ENCODE data around the gene LEFTY2. TPM values are rescaled to one million over a fixed set of nuclear protein-coding genes. Genes with fewer than 3 reads are reported as not detected.
"Not testable (repeated sequence)": the region's sequence is repeated elsewhere in the genome, so short reads cannot be mapped to it uniquely, and the experiment has no call there.

The LEFTY2 gene
- total RNA-seq, 1 experiment from 2014 or later, result not detected

GRCh38 chr1:225939097-225939938 lies 1.7 kb downstream of the LEFTY2 start:
- H3K27me3 ChIP-seq, DNase-seq, H3K4me3 ChIP-seq, H3K36me3 ChIP-seq, H3K9me3 ChIP-seq: not testable (repeated sequence)

GRCh38 chr1:225937048-225937968 lies 3.7 kb downstream of the LEFTY2 start:
- Histone ChIP-seq H3K27me3 (no peaks in the 10 kb centered on the region), H3K9me3 (no peaks in the 10 kb centered on the region), H3K36me3 (no peaks in the 10 kb centered on the region), H3K4me3 (no peak overlapping the region)
- DNase-seq, result no peak

- DNase-seq, result no peak
- no peak overlapping the region for H3K4me3 ChIP-seq
- no peaks in the 10 kb centered on the region for H3K27me3 ChIP-seq
- no peaks in the 10 kb centered on the region for H3K9me3 ChIP-seq
- H3K36me3 ChIP-seq, result no peaks in the 10 kb centered on the region
Observed at GRCh38 chr1:225936523-225936922, 4.5 kb downstream of the LEFTY2 start.

- not testable (repeated sequence) for H3K9me3 ChIP-seq, DNase-seq, H3K4me3 ChIP-seq, H3K36me3 ChIP-seq, H3K27me3 ChIP-seq
Observed at GRCh38 chr1:225936086-225936485, 4.9 kb downstream of the LEFTY2 start.

DNA sequence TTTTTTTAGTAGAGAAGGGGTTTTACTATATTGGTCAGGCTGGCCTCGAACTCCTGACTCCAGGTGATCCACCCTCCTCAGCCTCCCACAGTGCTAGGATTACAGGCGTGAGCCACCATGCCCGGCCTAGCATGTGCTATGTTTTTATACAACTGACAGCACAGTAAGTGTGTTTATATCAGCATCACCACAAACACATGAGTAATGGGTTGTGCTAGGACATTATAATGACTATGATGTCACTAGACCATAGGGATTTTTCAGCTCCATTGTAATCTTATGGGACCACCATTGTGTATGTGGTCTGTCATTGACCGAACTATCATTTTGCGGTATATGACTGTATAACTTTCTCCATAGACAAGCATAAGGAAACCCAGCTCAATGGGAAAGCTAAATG lies 6.3 kb downstream of the LEFTY2 start:
- H3K9me3 ChIP-seq, result no peaks in the 10 kb centered on the region
- no peaks in the 10 kb centered on the region for H3K36me3 ChIP-seq
- no peaks in the 10 kb centered on the region for H3K27me3 ChIP-seq
- H3K4me3 ChIP-seq, result no peak overlapping the region
- no peak for DNase-seq

- H3K27me3 ChIP-seq, result no peaks in the 10 kb centered on the region
- no peaks in the 10 kb centered on the region for H3K36me3 ChIP-seq
- no peak overlapping the region for H3K4me3 ChIP-seq
- no peaks in the 10 kb centered on the region for H3K9me3 ChIP-seq
- DNase-seq, result peak; percentile 52
Observed at GRCh38 chr1:225933072-225933471, 7.9 kb downstream of the LEFTY2 start.

- DNase-seq, result no peak
- no peaks in the 10 kb centered on the region for H3K9me3 ChIP-seq
- no peaks in the 10 kb centered on the region for H3K36me3 ChIP-seq
- no peak overlapping the region for H3K4me3 ChIP-seq
- no peaks in the 10 kb centered on the region for H3K27me3 ChIP-seq
Observed at GRCh38 chr1:225931270-225932136, 9.5 kb downstream of the LEFTY2 start.

- no peaks in the 10 kb centered on the region for H3K27me3 ChIP-seq
- DNase-seq, result no peak
- H3K36me3 ChIP-seq, result no peaks in the 10 kb centered on the region
- H3K9me3 ChIP-seq, result no peaks in the 10 kb centered on the region
- H3K4me3 ChIP-seq, result no peak overlapping the region
Observed at GRCh38 chr1:225930566-225930965, 10.5 kb downstream of the LEFTY2 start.

DNA sequence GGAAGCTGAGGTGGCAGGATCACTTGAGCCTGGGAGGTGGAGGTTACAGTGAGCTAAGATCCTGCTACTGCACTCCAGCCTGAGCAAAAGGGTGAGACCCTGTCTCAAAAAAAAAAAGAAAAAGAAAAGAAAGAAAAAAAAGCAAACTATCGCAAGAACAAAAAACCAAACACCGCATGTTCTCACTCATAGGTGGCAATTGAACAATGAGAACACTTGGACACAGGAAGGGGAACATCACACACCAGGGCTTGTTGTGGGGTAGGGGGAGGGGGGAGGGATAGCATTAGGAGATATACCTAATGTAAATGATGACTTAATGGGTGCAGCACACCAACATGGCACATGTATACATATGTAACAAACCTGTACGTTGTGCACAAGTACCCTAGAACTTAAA lies 11.6 kb downstream of the LEFTY2 start:
- H3K9me3 ChIP-seq, DNase-seq, H3K27me3 ChIP-seq, H3K4me3 ChIP-seq, H3K36me3 ChIP-seq: not testable (repeated sequence)

DNA sequence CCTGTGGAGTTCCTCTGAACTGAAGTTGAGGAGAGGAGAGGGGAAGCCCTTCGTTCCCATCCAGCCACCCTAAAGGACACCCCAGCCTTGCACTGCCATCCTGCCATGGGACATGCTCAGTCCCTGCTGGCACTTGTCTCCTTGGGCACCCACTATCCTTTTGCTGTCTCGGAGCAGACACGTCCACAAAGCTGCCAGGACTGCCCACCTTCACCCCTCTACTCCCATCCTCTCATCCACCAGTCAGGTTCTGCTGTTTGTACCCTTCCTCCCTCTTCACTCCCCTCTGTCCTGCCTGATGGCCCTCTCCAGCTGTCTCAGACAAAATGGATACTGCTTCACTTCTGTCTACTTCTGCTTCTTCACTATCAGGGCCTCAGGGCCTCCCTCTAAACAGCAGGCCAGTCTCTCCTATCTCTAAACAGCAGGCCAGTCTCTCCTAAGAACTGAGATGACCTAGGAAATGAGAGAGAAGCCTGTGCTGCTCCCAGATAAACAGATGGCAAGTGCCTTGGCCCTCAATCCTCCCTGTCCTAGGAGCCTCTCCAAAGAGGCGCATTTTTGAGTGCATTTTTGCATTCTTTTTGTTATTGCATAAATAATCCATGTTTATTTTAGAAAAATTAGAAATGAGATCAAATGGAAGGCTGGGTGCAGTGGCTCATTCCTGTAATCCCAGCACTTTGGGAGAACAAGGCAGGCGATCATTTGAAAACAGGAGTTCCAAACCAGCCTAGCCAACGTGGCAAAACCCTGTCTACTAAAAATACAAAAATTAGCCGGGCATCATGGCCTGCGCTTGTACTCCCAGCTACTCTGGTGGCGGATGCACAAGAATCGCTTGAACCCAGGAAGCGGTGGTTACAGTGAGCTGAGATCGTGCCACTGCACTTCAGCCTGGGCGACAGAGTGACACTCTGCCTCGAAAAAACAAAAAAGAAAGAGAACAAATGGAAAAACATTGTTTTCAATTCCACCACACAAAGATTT lies 12.5 kb downstream of the LEFTY2 start:
- no peaks in the 10 kb centered on the region for H3K9me3 ChIP-seq
- no peaks in the 10 kb centered on the region for H3K27me3 ChIP-seq
- peaks cover 4% of the 10 kb centered on the region; the same call in 1 of the 2 replicates for H3K36me3 ChIP-seq
- DNase-seq, result no peak
- no peak overlapping the region for H3K4me3 ChIP-seq

- no peaks in the 10 kb centered on the region for H3K27me3 ChIP-seq
- H3K9me3 ChIP-seq, result no peaks in the 10 kb centered on the region
- H3K36me3 ChIP-seq, result peaks cover 18% of the 10 kb centered on the region
- no peak for DNase-seq
- no peak overlapping the region for H3K4me3 ChIP-seq
Observed at GRCh38 chr1:225926551-225927113, 14.4 kb downstream of the LEFTY2 start.

GRCh38 chr1:225923692-225924555 lies 17.1 kb downstream of the LEFTY2 start, which contains the start of gene PYCR2:
Gene PYCR2, minus strand, starts transcription at chr1:225924250. Its CDS starts 140 bp downstream, at chr1:225924110.
- H3K9me3 ChIP-seq, result no peaks in the 10 kb centered on the region

GRCh38 chr1:225923381-225923691 lies 17.7 kb downstream of the LEFTY2 start:
- no peaks in the 10 kb centered on the region for H3K27me3 ChIP-seq
- peak; percentile 16 for DNase-seq
- H3K4me3 ChIP-seq, result peak overlapping the region; percentile 92
- H3K36me3 ChIP-seq, result peaks cover 48% of the 10 kb centered on the region
- H3K9me3 ChIP-seq, result no peaks in the 10 kb centered on the region

More at GRCh38 chr1:225923692-225924555, 17.1 kb downstream of the LEFTY2 start, which contains the start of gene PYCR2:
- Histone ChIP-seq H3K4me3 (peak within 1 kb of the TSS; percentile 92), H3K27me3 (no peaks in the 10 kb centered on the region), H3K36me3 (peaks cover 42% of the 10 kb centered on the region)
- DNase-seq, result peak; percentile 98

Measured in MG63 (cell line).